Stimulated activated CD4-positive, alpha-beta T cell treated with anti-CD3 and anti-CD28 coated beads, TNF-alpha, amount 100 ng/mL, for 48 hours (primary cell): Measurements from ENCODE around the gene AMPD3.

ENCODE experiments used
- DNase-seq, 3 donors: peaks; one replicate each; pipeline ENCODE4 v3.0.0-alpha.2; 2020; ENCODE audit warnings: low read depth in 3 of 3

Gene AMPD3

DNA sequence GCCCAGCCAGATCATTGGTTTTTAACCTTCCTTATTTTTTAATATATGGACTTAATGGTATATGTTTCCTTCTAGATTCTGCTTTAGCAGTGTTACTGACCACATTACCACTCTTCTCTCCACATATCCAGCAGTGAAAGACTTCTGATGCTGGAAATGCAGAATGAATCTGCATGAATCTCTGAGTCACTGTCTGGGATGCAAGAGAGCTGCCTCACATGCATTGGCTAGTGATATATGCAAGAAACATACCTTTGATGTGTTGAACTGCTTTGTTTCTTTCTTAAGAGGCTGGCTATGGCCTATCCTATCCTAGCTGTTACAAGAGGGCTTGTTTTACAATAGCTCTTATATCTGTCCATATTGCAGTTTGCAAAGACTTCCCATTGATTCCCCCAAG is 16.6 kb upstream of the AMPD3 start:
- DNase-seq: no peak

DNA sequence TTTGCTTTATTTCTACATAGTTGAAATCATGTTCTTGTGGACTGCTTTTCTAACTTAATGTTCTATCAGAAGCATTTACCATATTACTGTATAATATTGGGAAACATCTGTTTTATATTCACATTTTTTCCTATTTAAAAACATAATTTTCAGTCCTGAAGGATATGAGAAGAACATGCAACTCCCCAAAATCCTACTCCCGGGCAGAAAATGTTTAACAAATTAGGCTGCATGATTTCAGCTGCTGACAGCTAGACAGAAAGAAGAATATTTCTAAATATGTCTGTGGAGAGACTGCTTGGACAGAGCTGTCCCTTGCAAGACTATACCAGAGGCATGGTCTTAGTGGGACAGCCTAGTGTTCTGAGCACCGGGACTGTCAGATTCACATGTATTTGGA is 15.7 kb upstream of the AMPD3 start:
- DNase-seq: no peak

DNA sequence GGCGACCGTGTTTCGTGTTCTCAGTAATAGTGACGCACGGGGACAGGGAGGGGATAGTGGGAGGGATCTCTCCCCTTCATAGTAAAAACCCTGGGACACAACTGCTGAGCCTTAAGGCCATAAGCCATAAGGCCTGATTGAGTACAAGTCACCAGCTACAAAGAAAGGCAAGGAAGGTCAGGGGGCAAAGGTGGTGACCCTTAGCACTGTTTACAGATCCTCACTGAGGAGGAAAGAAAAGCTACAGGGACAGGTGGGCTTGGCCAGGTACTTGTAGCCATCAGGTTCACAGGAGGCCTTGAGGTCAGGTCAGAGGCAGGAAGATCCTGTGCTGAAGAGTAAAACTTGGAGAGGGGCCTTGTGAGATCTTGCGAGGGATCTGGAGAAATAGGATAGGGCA is 15.1 kb upstream of the AMPD3 start:
- no peak for DNase-seq

DNA sequence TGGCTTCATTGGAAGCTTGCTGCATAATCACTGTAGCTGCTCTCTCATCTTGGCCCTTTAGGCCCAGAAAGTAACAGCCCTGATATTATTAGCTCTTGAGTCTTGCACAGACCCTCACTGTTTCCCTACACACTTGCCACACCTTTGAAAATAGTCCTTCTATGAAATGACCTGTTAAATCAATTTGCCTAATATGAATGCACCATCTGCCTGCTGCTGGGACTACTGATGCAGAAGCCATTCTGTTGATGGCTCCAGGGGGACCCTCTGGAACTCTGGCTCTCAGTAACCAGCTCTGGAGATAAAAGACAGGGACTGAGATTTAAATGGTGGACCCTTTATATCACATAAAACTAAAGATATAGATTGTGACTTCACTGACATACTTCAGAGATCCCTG is 14.7 kb upstream of the AMPD3 start:
- no peak for DNase-seq

DNA sequence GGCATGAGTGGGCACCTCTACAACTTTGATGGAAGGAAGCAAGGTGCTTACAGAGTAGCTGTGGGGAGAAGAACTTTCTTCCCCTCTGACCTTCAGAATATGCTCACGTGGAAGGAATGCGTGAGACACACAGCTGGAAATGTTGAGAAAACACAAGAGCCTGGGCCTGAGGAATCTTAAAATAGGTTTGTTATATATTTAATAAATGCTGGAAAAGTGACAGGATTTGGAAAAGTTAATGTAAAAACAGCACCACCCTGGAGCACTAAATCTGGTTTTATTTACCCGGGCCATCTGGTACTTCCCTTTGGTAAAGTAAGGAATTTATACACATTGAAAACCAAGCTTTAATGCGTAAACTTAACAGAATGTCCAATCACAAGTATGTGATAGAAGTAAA is 14.0 kb upstream of the AMPD3 start:
- DNase-seq: no peak

DNA sequence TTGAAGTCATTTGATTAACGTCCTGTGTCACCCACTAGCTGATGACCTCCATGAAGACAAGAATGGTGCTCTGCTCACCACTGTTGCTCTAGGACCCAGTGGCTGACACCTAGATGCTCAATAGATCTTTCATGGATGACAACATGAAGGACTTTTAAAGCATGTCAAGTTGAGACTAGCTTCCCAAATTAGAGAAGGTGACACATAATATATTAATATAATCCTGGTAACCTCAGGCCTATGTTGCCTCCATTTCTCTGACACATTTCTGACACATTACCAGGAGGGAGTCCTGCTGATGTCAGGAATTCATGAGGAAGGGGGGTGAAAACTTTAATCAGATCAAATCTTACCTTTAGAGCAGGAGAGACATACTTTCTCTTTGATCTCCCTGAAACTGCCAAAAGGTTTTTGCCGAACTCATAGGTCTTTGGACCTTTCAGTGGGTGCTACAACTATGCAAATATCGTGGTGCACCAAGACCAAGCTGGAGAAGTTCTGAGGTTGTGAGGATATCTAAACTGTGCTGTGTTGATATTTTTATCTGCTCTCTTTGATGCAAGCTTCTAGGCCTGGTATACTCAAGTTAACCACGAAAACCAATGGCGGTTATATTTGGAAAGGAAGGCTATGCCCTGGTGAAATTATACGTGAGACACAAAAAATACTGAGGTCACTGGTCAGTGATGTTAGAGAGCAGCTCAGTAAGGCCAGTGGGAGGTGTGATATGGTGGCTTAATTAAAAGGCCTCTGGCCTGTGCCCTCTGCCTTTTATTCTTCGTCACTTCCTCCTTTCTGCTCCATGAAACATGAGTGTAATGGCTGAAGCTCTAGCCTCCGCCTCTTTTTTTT is 13.2 kb upstream of the AMPD3 start:
- DNase-seq: no peak

DNA sequence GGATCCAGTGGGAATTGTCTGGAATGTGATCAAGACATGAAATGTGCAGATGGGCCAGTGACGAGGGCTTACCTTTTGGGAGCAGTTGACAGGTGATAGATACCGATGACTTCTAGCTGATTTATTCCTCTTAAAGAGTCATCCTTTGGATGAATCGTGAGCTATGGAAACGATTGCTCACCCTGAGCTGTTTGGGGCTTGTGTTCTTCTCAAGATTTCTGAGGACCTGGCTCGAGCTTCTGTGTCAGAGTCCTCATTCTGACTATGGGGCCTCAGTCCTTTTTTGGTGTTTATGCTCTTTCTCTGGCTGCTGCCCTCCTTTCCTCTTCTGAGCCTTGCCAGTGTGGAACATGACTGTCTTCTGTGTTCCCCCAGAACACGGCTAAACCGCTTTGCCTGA is 11.9 kb upstream of the AMPD3 start:
- DNase-seq: peak in 1 of 3 donors; percentile 16

DNA sequence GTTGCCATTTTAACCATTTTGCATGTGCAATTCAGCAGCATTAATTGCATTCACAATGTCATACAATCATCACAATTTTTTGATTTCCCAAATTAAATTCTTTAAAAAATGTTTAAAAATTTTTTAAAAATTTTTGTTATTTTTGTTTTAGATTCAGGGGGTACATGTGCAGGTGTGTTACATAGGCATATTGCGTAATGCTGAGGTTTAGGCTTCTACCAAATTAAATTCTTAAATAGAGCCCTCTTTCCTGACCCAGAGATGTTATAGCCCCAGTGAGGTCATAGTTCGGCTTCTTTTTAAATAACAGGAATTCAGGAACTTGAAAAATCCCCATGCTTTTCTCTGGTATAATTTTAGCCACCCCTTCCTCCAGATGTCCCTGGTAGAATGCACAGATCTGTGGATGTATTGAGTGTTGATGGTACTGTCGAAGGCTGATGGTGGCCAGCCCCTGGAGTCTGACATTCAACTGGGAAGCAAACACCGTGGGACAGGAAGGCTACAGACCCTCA is 11.3 kb upstream of the AMPD3 start:
- DNase-seq: no peak

DNA sequence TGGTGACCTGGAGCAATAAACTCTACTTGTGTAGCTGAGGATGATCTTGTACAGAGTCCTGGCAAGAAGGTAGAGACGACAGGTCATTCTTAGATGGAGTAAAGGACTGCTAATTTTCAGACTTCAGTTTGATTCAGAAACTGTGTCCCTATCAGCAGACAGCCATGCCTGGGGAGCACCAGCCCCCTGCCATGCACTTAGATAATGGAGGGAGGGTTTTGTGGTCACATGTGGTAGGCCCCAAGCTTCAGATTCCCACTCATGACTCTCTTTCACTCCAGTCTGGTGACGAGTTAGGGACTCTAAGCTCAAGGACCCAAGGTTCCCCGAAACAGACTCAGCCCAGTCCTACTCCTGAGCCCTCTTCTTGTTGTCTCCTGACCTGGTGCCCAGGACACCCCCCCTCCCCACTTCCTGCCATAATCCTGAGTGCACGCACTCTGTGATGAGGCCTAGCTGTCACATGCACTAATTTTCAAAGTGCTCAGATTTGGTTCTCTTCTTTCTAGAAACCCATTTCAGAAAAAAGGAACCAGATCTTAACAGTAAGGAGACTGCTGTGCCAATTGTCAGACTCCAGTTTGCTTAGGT is 10.2 kb upstream of the AMPD3 start:
- DNase-seq: no peak

DNA sequence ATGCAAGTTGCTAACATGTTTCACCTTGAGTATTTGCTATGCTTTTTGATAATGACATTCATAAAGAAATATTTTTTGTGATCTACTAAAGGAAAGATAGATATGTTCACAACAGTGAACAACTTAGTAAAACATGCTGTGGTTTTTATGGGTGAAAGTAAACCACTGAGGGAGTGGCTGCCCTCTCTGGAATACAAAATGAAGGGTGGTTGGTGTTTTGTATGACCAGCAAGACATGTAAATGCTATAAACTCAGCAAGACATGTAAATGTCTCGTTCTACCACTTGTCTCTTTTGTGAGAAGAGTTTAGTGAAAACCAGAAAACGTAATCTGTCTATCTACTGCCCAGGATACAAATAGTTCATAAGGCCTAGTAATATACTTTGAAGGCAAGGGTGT is 7.6 kb upstream of the AMPD3 start:
- no peak for DNase-seq

DNA sequence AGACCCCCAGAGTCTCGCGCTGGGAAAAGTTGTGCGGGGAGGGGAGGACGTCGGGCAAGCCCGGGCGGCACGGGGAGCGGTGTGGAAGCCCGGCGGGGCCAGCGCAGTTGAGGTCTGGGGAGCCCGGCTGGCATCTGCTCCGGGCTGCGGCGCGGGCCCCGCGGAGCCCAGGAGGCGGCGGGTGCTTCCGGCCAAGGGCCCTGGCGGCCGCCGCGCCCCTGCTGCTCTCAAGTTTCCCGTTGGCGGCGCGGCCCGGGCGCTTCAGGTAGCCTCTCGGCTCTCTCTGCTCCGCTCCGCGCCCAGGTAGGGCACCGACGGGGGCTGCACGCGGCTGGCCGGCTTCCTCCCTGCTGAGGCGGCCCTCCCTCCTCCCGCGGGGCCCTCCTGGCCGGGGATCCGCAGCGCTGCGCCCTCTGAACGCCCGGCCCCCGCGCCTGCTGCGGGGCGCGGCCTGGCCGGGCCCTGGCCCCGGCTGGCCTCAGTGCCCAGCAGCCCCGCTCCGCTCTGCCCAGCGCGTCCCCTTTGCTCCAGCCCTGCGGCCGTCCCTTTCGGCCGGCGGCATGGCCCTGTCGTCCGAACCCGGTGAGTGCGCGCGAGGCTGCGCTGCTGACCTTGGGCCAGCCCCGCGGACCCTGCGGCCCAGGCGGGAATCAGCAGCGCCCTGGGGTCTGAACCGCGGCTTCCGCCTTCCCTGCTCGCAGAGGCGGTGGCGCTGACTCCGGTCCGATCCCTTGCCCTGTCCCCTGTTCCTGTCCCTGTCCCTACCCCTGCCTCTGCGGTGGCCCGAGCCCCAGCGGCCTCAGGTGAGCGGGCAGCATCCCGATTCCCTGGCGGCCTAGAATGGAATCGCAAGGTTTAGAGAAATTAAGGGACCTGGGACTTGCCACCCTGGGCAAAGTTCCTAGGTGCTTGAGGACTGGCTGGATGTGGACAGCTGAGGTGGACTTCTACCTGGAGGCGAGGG is 4.3 kb upstream of the AMPD3 start:
- peak in 1 of 3 donors; percentile 51 for DNase-seq

DNA sequence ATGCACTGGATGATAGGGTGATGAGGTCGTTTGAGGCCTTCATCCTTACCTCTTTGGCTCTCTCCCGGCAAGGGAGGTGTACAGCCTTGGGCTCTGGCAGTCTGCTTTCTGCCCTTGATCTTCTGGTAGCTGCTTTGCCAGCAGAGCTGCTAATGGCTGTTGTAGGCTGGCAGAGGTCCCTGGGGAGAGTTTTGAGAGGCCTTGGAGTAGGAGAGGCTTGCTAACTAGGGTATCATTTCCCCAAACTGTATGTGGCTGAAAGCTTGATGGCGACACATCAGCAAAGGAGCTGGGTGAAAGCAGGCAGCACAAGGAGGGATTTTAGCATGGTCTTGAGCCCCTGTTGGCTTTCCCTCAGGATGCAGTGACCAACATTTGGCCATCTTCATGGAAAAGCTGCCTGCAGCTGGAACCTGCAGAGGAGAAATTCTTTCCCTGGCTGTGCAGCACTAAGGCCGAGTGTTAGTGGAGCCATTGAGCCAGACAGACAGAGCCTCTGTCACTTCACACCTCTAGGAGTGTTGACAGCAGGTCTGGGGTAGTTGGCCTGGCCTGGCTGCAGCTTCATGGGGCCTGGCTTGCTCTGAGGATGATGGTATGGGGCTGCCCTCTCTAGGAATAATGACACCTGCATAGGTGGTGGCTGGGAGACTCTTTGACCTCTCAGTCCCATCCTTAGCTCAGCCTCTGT is 3.5 kb upstream of the AMPD3 start:
- no peak for DNase-seq

DNA sequence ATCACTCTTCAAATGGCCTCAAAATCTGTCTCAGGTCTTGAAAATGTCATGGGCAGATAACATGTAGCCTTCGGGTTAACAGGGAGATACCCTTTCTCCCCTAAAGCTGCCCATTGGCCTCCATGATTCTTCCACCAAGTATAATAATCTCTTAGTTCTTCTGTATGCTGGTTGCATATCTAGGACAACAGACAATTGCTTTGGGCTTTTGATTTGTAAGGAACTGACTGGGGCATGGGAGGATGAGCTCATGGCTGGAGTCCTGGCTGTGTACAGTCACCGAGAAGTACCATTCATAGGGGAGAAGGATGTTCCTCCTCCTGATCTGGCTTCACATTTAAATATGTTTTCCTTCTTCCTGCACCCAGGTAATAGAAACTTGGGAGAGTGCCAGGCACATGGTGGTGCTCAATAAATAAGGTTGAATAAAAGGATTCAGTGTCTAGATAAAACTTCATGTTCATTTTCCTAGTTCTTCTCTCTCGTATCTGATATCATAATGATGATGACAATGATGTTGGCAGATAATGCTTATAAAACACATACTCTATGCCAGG is 2.8 kb upstream of the AMPD3 start:
- no peak for DNase-seq

DNA sequence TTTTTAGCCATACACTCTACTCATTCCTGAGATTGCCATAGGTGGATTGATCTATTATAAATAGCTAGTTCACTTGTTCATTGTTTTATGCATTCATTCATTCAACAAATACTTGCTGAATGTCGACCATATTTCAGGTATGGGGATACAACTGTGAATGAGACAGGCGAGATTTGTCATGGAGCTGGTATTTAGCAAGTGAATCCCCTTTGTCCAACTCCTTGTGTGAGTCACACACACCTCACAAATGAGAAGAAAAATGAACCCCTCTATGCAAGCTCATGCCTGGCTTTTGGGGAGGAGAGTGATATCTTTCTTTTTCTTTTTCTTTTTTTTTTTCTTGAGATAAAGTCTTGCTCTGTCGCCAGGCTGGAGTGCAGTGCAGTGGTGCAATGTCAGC is 1.8 kb upstream of the AMPD3 start:
- no peak for DNase-seq

DNA sequence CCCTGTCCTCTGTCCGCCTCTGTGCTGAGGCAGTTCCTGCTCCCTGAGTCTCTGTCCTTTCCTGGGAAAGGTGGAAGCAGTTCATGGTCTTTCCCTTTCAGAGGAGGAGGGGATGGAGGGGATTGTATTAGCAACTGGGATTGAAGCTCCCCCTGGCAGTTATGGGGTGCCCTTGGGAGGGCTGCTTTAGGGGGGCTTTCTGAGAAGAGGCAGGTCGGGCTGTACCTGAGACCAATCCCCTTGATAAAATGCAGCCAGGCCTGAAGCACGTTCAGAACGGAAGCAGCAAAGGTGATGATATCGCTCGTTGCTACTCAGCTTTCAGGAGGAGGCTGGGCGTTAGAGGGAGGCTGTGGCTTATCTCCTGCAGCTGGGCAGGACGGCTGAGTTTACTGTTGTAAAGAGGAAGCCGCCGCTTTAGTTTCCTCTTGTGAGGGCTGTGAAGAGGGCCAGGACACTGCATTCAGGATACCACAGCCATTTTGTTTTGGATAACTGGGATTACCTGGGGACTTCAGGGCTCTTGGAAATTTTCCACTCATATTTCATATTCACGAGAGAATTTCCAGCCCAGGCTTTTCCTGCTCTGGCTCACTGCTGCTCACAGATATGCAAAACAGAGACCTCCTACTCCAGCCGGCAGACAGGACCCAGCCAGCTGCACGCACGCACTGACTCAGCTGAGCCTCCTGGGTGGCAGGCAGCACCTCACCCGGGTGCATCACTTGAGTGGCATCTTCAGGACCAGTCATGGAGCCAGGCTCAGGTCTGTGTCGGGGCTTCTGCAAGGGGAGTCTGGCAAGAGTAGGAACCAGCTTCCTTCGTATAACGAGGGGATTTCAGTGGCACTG is 798 bp downstream of the AMPD3 start:
- peak; percentile 53 to 72 (median 59) for DNase-seq

DNA sequence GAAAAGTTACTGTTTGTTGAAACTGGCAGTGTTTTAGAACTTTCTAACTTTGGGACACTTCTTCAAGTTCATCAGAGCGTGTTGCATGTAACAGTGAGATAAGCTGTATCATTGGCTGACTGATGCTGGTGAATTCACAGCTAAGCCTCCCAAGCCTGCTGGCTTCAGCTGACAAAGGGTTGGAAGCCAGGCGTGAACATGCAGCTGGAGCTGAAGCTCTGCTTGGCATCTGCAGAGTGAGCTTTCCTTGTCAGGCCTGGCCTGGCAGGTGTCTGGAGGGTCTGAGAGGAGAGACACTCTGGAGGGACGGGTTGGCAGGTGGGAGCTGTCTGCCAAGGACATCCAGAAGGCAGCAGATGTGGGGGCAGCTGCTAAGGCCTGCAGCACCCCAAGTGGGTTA is 1.5 kb downstream of the AMPD3 start:
- no peak for DNase-seq

DNA sequence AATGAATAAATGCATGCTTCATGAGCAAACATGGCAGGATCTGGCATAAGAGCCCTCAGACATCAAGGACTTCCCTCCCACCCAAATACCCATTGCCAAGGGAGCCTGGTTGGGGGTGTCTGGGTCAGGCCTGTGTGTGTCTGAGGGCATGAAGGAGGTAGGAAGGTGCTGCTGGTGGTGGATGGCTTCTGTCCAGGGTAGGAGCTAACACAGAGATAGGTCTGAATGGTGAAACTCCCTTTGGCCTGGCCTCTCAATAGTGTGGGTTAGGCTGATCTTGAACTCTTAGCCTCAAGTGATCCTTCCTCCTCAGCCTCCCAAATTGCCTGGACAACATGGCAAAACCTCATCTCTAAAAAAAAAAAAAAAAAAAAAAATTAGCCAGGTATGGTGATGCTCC is 2.8 kb downstream of the AMPD3 start:
- no peak for DNase-seq

DNA sequence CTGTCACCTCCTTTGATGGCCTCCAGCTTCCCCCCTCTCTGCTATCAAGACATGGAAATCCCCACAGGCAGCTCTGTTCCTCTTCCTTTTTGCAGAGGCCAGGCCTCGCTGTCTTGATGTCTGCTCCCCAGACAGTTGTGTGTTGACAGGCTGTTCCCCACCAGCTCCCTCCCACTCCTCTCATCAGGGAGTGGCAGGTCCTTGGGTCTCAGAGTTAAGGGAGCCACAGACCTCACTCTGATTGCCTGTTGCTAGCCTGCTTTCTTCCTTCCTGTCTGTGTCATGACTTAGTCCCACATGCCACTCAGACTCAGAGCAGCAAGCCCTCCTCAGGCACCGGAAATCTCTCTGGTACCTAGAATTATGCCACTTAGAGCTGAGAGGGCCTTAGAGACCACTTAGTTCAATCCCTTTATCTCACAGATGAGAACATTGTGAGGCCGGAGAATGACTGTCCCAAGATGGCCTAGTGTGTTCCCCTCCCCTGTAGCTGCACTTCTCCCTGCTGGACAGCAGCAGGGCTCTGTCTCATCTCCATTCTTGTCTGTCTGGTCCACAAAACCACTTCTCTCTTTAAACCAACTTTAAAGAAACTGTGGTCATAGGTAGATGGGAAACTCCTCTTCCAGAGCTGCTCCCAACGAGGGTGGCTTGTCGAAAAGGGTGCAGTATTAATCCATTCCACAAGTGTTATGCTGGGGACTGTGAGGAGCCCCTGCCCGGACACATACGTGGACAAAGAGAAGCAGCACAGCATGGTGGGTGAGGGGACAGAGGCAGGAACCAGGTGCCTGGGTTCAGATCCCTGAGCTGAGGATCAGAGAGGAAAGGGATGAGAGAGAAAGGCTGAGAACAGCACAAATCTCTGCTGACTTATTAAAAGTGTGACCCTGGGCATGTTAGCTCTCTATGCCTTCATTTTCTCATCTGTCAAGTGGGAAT is 4.2 kb downstream of the AMPD3 start:
- peak; percentile 26 to 39 (median 38) for DNase-seq

DNA sequence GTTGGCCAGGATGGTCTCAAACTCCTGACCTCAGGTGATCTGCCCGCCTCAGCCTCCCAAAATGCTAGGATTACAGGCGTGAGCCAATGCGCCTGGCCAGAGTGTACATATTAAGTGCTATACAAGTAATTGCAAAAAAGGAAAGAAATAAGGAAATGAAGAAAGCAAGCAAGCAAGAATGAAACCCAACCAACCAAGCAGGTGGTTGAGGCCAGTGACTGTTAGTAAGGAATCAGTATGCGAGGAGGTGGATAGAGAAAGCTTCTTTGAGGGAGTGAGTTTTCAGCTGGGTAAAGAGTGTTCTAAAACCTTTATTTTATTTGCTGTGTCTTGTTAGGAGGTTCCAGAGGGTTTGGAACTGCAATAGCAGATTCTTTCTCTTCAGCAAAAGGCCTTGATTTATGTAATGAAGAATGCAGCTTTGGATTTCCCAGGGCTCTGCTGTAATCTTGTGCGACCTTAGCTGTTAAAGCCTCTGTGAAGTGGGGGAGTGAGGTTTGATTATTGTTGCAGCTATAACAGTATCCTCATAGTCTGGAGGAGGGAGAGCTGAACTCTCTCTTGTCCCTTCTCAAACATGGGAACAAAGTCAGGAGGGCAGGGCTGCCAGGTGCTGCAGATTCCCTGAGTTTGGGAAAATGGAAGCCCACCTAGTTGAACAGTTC is 5.7 kb downstream of the AMPD3 start:
- no peak for DNase-seq
